GM18505 (cell line): Measurements from ENCODE around the gene CLSTN2.

Experiments used
- ATAC-seq: cut with Tn5 transposase; IDR thresholded peaks from one replicate; pipeline ENCODE4 v1.9.1; 2021; ENCODE audit not compliant: unreplicated experiment
- POLR2A ChIP-seq: IDR thresholded peaks from 4 replicates; pipeline ENCODE4 v1.6.1; 2011; ENCODE audit warnings: borderline replicate concordance; ENCODE audit not compliant: insufficient read depth, insufficient read length; ENCODE audit errors: extremely low read depth

Gene CLSTN2

DNA sequence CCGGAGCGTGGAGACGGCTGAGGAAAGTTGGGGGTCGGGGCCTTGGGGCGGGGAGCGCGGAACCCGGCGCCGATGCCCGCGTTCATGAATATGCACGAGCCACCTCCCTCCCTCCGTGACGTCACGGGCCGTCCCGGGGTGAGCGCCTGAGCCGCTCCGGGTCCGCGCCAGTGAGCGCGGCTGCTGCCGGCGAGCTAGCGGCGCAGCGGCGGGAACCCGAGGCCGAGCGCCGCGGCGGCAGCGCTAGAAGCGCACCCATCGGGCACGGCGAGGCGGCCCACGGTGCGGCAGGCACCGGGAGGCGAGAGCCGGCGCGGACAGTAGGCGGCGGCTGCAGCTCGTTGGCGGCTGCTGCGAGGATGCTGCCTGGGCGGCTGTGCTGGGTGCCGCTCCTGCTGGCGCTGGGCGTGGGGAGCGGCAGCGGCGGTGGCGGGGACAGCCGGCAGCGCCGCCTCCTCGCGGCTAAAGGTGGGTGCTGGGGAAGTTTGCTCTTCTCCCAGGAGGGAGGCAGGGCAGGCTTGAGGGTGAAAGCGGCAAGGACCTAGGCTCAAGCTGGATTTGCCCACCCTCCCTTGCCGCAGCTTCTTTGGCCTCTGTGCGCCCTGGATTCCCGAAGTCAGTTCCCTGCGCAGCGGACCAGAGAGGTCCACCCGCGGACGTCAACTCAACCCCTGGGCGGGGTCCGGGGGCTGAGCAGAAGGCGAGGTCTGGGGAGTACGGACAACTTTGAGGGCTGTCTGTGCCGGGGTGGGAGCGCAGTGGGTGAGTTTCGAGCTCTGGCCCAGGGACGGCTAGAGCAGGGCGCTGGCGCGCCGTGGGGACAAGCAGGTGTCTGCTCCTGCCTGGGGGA lies at the start of gene CLSTN2:
TSS of gene CLSTN2 (plus strand) at position 170 of the 850 bp plus-strand sequence.
- no peak for TF ChIP-seq POLR2A
- no peak for ATAC-seq

DNA sequence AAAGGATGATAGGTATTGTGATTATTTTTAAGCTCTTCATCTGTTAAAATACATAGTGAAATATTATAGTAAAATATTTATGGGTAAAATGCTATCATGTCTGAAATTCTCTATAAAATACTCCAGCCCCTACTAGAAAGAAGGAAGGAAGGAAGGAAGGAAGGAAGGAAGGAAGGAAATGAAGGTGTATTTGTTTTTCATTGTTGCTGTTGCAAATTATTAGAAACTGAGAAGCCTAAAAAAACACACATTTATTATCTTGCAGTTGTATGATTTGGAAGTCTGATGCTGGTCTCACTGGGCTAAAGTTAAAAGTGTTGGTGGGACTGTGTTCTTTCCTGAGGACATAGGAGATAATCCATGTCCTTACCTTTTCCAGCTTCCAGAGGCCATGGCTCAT lies 47.6 kb upstream of the CLSTN2 start:
- ATAC-seq, result no peak
- TF ChIP-seq POLR2A, result no peak

GRCh38 chr3:139888561-139889140 lies 46.3 kb upstream of the CLSTN2 start:
- no peak for ATAC-seq
- TF ChIP-seq POLR2A, result no peak

GRCh38 chr3:139893267-139893962 lies 41.6 kb upstream of the CLSTN2 start:
- no peak for ATAC-seq
- TF ChIP-seq POLR2A, result no peak

DNA sequence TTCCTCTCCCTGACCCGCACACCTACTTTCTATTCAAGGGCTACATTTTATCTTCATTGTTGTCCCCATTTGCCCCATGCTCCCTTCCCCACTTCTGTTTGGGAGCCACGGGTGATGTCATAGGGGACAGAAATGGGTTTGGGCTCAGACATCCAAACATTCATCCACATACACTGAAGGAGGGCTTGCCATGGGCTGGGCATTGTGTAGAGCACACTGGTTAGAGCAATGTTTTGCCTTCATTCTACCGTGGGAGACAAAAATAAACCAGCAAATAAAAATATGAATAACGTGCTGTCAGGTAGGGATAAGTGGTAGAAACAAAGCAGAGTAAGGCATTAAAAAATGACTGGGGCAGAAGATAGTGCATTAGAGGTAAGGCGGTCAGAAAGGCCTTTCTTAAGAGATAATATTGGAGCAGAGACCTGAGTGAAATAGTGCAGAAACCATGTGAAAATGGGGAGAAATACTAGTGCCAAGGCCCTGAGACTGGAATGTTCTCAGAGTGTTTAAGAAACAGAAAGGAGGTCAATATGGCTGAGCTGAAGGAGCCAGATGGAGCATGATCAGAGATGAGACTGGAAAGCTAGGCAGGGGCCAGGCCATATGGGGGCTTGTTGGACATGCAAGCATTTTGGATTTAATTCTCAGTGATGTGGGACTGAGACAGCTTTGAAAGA lies 40.9 kb upstream of the CLSTN2 start:
- ATAC-seq, result no peak
- no peak for TF ChIP-seq POLR2A

DNA sequence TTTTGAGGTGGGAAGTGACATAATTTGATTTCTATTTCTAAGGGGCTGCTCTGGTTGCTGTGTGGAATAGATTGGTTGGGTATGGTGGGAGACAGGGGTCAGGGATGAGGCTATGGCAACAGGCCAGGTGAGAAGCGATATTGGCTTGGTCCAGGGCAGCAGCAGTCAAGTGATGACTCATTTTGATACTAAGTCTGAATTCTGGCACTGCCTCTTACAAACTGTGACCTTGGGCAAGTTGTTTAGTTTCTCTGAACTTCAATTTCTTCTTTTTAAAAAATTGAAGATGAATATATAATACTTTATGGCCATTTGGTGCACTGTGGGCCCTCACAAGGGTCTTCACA lies 40.4 kb upstream of the CLSTN2 start:
- ATAC-seq, result no peak
- TF ChIP-seq POLR2A, result no peak

- ATAC-seq, result no peak
Measured at GRCh38 chr3:139897759-139898158, 37.2 kb upstream of the CLSTN2 start.

GRCh38 chr3:139906418-139906817 lies 28.6 kb upstream of the CLSTN2 start:
- TF ChIP-seq POLR2A, result no peak
- no peak for ATAC-seq

More at GRCh38 chr3:139897759-139898158, 37.2 kb upstream of the CLSTN2 start:
- TF ChIP-seq POLR2A, result no peak

GRCh38 chr3:139909811-139910210 lies 25.2 kb upstream of the CLSTN2 start:
- no peak for ATAC-seq
- TF ChIP-seq POLR2A, result no peak

DNA sequence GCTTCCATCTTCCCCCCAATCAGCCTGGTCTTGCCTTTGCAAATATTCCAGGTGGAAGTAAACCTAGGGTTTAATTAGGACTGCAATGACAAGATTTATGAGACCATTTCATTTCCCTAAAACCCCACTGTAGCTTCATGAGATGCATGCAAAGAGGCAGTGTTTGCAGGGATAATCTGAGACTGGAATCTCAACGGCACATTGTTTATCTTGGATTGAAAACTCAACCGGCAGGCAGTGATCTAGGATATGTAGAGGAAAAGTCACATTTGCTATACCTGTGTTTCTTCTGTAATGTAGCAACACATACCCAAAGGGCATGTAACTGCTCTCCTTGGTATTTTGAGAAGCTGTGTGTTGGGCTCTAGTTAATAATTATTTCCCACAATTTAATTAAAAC lies 18.7 kb upstream of the CLSTN2 start:
- no peak for ATAC-seq

DNA sequence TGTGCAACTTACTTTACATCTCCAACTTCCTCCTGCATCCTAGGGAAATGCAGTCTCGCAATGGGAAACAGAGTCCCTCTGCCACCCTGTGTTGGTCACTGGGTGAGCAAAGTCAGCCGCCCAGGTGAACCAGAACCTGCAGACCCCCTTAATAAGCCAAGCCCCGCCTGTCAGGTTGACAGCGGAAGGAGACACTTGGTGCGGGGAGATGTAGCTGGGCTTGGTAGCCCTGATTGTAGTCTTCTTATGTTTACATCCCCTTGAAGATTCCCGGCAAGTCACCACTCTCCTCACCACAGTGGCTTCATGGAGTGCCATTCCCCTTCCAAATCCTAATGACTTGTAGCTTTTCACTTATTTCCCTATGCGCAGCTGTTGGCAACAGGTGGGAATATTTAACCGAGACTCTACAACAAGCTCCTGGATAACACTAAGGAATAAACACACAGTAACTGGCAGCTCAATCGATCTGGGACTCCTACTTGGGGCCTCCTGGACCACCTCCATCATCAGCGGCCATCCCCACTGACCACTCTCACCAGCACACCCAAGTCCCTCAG lies 17.7 kb upstream of the CLSTN2 start:
- ATAC-seq, result no peak
- no peak for TF ChIP-seq POLR2A

More for the DNA sequence above, 18.7 kb upstream of the CLSTN2 start:
- TF ChIP-seq POLR2A, result no peak

DNA sequence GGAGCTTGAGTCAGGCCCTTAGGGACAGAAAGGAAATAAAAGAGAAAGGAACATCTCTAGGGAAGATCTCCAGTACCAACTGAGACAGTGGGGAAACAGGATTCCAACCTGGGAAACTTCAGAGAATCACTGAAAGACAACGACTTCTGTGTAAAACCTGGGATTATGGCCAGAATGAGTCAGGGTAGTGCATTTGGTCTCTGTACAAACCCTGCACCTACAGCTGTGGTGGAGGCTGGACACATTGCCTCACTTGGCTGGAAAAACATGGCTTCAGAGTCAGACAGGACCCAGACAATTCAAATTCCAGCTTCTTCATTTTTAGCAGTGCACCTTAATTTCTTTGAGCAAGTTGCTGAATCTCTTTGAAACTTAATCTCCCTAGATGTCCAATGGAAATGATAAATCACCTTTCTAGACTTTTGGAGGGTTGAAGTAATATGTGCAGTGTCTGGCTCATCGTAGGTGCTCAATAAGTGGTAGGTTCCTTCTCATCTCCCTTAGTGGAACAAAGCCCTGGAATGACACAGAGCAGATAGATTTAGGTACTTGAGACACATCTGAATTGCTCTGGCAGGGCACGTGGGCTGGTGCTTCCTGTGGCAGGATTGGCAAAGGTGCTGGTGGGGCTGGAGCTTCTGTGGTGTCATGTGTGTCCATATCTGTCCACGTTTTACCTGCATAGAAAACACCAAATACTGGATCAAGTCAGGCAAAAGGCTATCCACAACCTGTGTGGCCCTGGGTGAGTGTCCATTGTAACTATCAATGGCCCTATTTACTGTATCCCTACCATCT lies 6.1 kb upstream of the CLSTN2 start:
- ATAC-seq, result no peak
- no peak for TF ChIP-seq POLR2A
